Erythroblast (primary cell): Measurements from ENCODE around the gene ITPA.

Experiments
- GATA1 ChIP-seq: IDR thresholded peaks from 2 replicates; pipeline ENCODE4 v1.6.1; 2011; ENCODE audit warnings: low read depth, mild to moderate bottlenecking, control low read depth, low read length, moderate library complexity
- POLR2A ChIP-seq: IDR thresholded peaks from 2 replicates; pipeline ENCODE4 v1.6.1; 2011; ENCODE audit warnings: mild to moderate bottlenecking, low read length

- no peak for TF ChIP-seq POLR2A
- TF ChIP-seq GATA1: no peak
Observed at GRCh38 chr20:3168079-3168828, 41.0 kb upstream of the ITPA start.
